ENCODE measurements around the gene ASS1. TPM values are rescaled to one million over a fixed set of nuclear protein-coding genes. Genes with fewer than 3 reads are reported as not detected.

ASS1 gene
- total and polyA plus RNA-seq, 2 donors (not counting 1 experiment from before 2014, with no cell fraction given), result 44.7 to 223 TPM

DNA sequence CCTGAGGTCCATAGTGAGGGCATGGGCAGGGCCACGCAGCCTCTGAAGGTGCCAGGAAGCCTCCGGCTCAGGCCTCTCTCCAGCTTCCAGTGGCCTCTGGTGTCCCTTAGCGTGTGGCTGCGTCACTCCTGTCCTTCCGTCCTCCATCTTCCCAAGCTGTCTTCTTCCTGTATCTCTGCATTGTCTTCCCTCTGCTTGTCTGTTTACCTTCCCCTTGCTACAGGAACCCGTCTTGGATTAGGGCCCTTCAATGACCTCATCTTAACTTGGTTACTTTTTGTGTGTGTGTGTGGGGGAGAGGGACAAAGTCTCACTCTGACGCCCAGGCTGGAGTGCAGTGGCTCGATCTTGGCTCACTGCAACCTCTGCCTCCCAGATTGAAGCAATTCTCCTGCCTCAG, 14.4 kb downstream of the ASS1 start:
- Histone ChIP-seq H3K79me2 (ENCODE audit: control insufficient read depth, insufficient read depth, low read length) (no peaks in the 10 kb centered on the region), H3K4me1 (ENCODE audit: control insufficient read depth, extremely low read depth, insufficient read depth, low read length) (no peaks in the 10 kb centered on the region), H3K36me3 (ENCODE audit: control insufficient read depth, insufficient read depth, low read length) (no peaks in the 10 kb centered on the region), H3K9ac (ENCODE audit: insufficient read depth, low read length) (no peak overlapping the region), H3K27ac (ENCODE audit: insufficient read depth, low read length) (no peak overlapping the region), H3K4me2 (ENCODE audit: extremely low read depth, insufficient read depth, low read length) (no peak overlapping the region), H4K20me1 (ENCODE audit: control insufficient read depth, extremely low read depth, insufficient read depth, low read length) (no peaks in the 10 kb centered on the region), H2AFZ (ENCODE audit: low read length) (no peak overlapping the region), H3K27me3 (ENCODE audit: control insufficient read depth, insufficient read depth, low read length) (no peaks in the 10 kb centered on the region), H3K4me3 (replicated peaks in 1 of 4; ENCODE audit: control extremely low read depth in 1 of 4, insufficient read depth in 1 of 4, low read depth in 3 of 4, low read length in 4 of 4) (no peak overlapping the region), H3K9me3 (ENCODE audit: control insufficient read depth, insufficient read depth, low read depth, low read length) (no peaks in the 10 kb centered on the region)
- TF ChIP-seq, protein P1, sequence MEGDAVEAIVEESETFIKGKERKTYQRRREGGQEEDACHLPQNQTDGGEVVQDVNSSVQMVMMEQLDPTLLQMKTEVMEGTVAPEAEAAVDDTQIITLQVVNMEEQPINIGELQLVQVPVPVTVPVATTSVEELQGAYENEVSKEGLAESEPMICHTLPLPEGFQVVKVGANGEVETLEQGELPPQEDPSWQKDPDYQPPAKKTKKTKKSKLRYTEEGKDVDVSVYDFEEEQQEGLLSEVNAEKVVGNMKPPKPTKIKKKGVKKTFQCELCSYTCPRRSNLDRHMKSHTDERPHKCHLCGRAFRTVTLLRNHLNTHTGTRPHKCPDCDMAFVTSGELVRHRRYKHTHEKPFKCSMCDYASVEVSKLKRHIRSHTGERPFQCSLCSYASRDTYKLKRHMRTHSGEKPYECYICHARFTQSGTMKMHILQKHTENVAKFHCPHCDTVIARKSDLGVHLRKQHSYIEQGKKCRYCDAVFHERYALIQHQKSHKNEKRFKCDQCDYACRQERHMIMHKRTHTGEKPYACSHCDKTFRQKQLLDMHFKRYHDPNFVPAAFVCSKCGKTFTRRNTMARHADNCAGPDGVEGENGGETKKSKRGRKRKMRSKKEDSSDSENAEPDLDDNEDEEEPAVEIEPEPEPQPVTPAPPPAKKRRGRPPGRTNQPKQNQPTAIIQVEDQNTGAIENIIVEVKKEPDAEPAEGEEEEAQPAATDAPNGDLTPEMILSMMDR (conservative IDR thresholded peaks at IDR 0.05 in 1 of 2, IDR thresholded peaks at IDR 0.05 in 1 of 2; ENCODE audit: low read depth in 1 of 2, low read length in 2 of 2), result no peak
- TF ChIP-seq EZH2 (IDR thresholded peaks at IDR 0.05; ENCODE audit: low read length, missing control alignments), result no peak
- no peak for DNase-seq (ENCODE audit: low read depth in 2 of 2)

DNA sequence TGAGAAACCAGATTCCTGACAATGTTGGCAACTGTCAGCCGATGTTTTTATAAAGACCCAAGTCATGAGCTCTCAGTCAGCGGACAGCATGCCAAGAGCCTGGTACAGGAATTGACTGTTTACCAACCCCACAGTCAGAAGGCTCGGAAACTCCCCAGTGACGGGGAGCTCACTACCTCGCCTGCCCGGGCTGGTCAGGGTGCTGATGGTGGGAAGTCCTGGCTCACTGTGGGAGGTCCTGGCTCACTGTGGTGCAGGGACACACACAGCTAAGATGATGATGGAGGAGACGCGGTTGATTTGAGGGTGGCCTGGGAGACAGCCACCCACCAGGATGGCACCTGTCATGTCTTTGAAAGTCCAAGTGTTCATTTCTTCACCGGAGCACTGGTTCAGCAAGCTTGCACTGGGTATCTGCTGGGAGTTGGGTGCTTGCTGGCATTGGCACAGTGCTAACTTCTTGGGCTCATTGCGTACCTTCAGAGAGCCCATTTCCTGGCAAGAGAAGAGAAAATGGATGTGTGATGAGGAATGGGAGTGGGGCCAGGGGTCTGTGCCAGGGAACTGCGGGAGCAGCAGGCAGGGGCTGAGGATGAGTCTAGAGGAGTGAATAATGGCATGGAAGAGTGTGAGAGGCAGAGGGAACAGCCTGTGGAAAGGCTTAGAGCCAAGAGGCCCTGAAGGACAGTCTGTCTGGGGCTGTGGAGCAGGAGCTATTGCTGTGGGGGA, 15.3 kb downstream of the ASS1 start:
- Histone ChIP-seq H3K9me3 (ENCODE audit: control insufficient read depth, insufficient read depth, low read depth, low read length) (no peaks in the 10 kb centered on the region), H3K27me3 (ENCODE audit: control insufficient read depth, insufficient read depth, low read length) (no peaks in the 10 kb centered on the region), H3K4me1 (ENCODE audit: control insufficient read depth, extremely low read depth, insufficient read depth, low read length) (no peaks in the 10 kb centered on the region), H2AFZ (ENCODE audit: low read length) (no peak overlapping the region), H3K36me3 (ENCODE audit: control insufficient read depth, insufficient read depth, low read length) (no peaks in the 10 kb centered on the region), H3K4me2 (ENCODE audit: extremely low read depth, insufficient read depth, low read length) (no peak overlapping the region), H3K9ac (ENCODE audit: insufficient read depth, low read length) (no peak overlapping the region), H4K20me1 (ENCODE audit: control insufficient read depth, extremely low read depth, insufficient read depth, low read length) (no peaks in the 10 kb centered on the region), H3K27ac (ENCODE audit: insufficient read depth, low read length) (no peak overlapping the region), H3K4me3 (replicated peaks in 1 of 4; ENCODE audit: control extremely low read depth in 1 of 4, insufficient read depth in 1 of 4, low read depth in 3 of 4, low read length in 4 of 4) (no peak overlapping the region), H3K79me2 (ENCODE audit: control insufficient read depth, insufficient read depth, low read length) (no peaks in the 10 kb centered on the region)
- TF ChIP-seq, protein P1 (conservative IDR thresholded peaks at IDR 0.05 in 1 of 2, IDR thresholded peaks at IDR 0.05 in 1 of 2; ENCODE audit: low read depth in 1 of 2, low read length in 2 of 2), result no peak
- TF ChIP-seq EZH2 (IDR thresholded peaks at IDR 0.05; ENCODE audit: low read length, missing control alignments), result no peak
- no peak for DNase-seq (ENCODE audit: low read depth in 2 of 2)

DNA sequence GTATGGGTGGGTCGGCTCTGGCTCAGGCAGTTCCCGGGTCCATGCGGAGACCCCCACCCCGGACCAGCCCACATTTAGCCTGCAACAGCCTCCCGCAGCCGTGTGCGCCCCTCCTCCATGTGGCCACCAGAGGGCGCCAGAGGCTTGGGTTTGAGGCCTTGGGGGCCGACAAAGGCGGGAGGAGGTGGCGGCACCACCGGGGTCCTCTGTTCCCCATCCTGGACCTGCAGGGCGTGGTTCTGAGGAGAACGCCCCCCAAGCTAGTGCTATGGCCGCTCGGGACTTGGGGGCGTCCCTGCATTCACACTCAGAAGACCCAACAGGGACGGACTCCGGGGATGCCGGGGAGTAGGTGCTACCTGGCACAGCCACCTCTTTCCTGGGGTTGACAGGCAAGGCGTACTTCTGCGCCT, 16.5 kb downstream of the ASS1 start:
- Histone ChIP-seq H3K9me3 (ENCODE audit: control insufficient read depth, insufficient read depth, low read depth, low read length) (no peaks in the 10 kb centered on the region), H3K36me3 (ENCODE audit: control insufficient read depth, insufficient read depth, low read length) (no peaks in the 10 kb centered on the region), H3K27me3 (ENCODE audit: control insufficient read depth, insufficient read depth, low read length) (no peaks in the 10 kb centered on the region), H3K27ac (ENCODE audit: insufficient read depth, low read length) (no peak overlapping the region), H2AFZ (ENCODE audit: low read length) (no peak overlapping the region), H3K4me3 (replicated peaks in 1 of 4; ENCODE audit: control extremely low read depth in 1 of 4, insufficient read depth in 1 of 4, low read depth in 3 of 4, low read length in 4 of 4) (no peak overlapping the region), H3K4me1 (ENCODE audit: control insufficient read depth, extremely low read depth, insufficient read depth, low read length) (no peaks in the 10 kb centered on the region), H3K79me2 (ENCODE audit: control insufficient read depth, insufficient read depth, low read length) (no peaks in the 10 kb centered on the region), H3K9ac (ENCODE audit: insufficient read depth, low read length) (no peak overlapping the region), H4K20me1 (ENCODE audit: control insufficient read depth, extremely low read depth, insufficient read depth, low read length) (no peaks in the 10 kb centered on the region), H3K4me2 (ENCODE audit: extremely low read depth, insufficient read depth, low read length) (no peak overlapping the region)
- no peak for TF ChIP-seq EZH2 (IDR thresholded peaks at IDR 0.05; ENCODE audit: low read length, missing control alignments)
- TF ChIP-seq, protein P1 (conservative IDR thresholded peaks at IDR 0.05 in 1 of 2, IDR thresholded peaks at IDR 0.05 in 1 of 2; ENCODE audit: low read depth in 1 of 2, low read length in 2 of 2), result peak; percentile 82 to 86
- DNase-seq (ENCODE audit: low read depth in 2 of 2), result peak; percentile 10 to 35

All from fibroblast of lung (primary cell).